ENCODE results near the gene JAK2. TPM values are rescaled to one million over a fixed set of nuclear protein-coding genes. Genes with fewer than 3 reads are reported as not detected.

JAK2 gene
- total RNA-seq, 1 donor from 2014 or later, result 32.0 TPM

GRCh38 chr9:5122516-5122915, 137.4 kb downstream of the JAK2 start:
- Mint-ChIP-seq H3K4me3 (no peak overlapping the region), H3K9me3 (no peaks in the 10 kb centered on the region), H3K27me3 (ENCODE audit: insufficient read depth) (no peaks in the 10 kb centered on the region), H3K27ac (peak overlapping the region; percentile 3), H3K36me3 (ENCODE audit: low read depth) (peaks cover 33% of the 10 kb centered on the region), H3K4me1 (ENCODE audit: low read depth) (no peaks in the 10 kb centered on the region)
- intact Hi-C loops (cut with micrococcal nuclease), result no loop called here
- DNase-seq (ENCODE audit: low spot score), result no peak

- Mint-ChIP-seq H3K4me1 (ENCODE audit: low read depth) (peaks cover 8% of the 10 kb centered on the region), H3K27me3 (ENCODE audit: insufficient read depth) (no peaks in the 10 kb centered on the region), H3K27ac (no peak overlapping the region), H3K4me3 (no peak overlapping the region), H3K36me3 (ENCODE audit: low read depth) (peaks cover 44% of the 10 kb centered on the region), H3K9me3 (peaks cover 26% of the 10 kb centered on the region)
- intact Hi-C loops (cut with micrococcal nuclease), result no loop called here
- DNase-seq (ENCODE audit: low spot score), result no peak
Observed at GRCh38 chr9:5140151-5140550, 155.1 kb downstream of the JAK2 start.

GRCh38 chr9:5144217-5144616, 159.1 kb downstream of the JAK2 start:
- Mint-ChIP-seq H3K27ac (no peak overlapping the region), H3K4me3 (no peak overlapping the region), H3K4me1 (ENCODE audit: low read depth) (peaks cover 8% of the 10 kb centered on the region), H3K36me3 (ENCODE audit: low read depth) (peaks cover 66% of the 10 kb centered on the region), H3K27me3 (ENCODE audit: insufficient read depth) (no peaks in the 10 kb centered on the region), H3K9me3 (peaks cover 18% of the 10 kb centered on the region)
- intact Hi-C loops (cut with micrococcal nuclease), result no loop called here
- no peak for DNase-seq (ENCODE audit: low spot score)

GRCh38 chr9:5146241-5146640, 161.2 kb downstream of the JAK2 start:
- no peak overlapping the region for H3K4me3 Mint-ChIP-seq
- H3K4me1 Mint-ChIP-seq (ENCODE audit: low read depth), result peaks cover 8% of the 10 kb centered on the region
- H3K27ac Mint-ChIP-seq, result no peak overlapping the region
- no peak for DNase-seq (ENCODE audit: low spot score)
- peaks cover 74% of the 10 kb centered on the region for H3K36me3 Mint-ChIP-seq (ENCODE audit: low read depth)
- H3K27me3 Mint-ChIP-seq (ENCODE audit: insufficient read depth), result no peaks in the 10 kb centered on the region
- intact Hi-C loops (cut with micrococcal nuclease), result no loop called here
- peaks cover 34% of the 10 kb centered on the region for H3K9me3 Mint-ChIP-seq

Other genes with a start within 250 kb of the JAK2 start
- 23.9 and 28.5 TPM in 2 replicates for gene AK3, start 244.1 kb upstream of the JAK2 start, total RNA-seq
- gene RCL1, start 192.3 kb upstream of the JAK2 start, total RNA-seq, result 53.3 and 53.4 TPM in 2 replicates
- not detected in 2 replicates for gene INSL6, start 200.4 kb downstream of the JAK2 start, total RNA-seq
- 0.10 TPM in 1 of 2 replicates, not detected in the other for gene INSL4, start 246.1 kb downstream of the JAK2 start, total RNA-seq